ENCODE results near the gene ADAMTSL1.

DNA sequence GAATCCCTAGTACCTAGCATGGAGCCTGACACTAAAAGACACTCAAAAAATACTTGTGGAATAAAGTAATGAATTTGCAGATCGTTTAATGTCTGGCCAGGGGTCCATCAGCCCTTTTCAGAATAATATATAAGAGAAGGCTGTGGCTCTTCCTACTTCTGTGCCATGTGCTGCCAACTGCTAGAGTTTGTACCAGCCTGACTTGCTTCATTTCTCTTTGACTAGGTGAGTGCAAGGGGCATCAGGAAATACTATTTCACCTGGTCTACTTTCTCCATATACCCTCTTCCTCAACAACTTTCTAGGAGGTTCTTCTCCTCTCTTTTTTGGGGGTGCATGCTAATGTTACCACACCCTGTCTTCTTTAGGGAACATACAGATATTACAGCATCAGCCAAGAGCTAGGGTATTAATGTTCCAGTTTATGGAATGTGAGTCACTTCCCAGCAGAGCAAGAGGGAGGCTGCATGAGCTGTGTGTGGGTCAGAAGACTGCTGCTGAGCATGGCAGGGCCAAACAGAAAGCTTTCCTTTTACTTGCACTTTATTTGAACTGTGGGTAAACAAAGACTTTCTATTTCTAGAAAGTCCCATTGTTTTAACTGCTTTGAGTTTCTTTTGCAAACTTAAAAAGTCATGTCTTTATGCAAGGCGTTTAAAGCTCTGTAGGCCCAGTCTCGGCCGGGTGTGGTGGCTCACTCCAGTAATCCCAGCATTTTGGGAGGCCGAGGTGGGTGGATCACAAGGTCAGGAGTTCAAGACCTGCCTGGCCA, 158.9 kb downstream of the ADAMTSL1 start:
- TF ChIP-seq CTCF (conservative IDR thresholded peaks at IDR 0.05 in 1 of 2, IDR thresholded peaks at IDR 0.05 in 1 of 2; ENCODE audit: extremely low read depth in 1 of 2, insufficient read depth in 1 of 2, low read depth in 1 of 2, low read length in 2 of 2) (no peak), EZH2 (IDR thresholded peaks at IDR 0.05; ENCODE audit: borderline replicate concordance, low read length) (no peak)

All from mammary epithelial cell (primary cell).